ENCODE results near the gene ADSL. TPM values are rescaled to one million over a fixed set of nuclear protein-coding genes. Genes with fewer than 3 reads are reported as not detected.
"Not testable (repeated sequence)": the region's sequence is repeated elsewhere in the genome, so short reads cannot be mapped to it uniquely, and the experiment has no call there.

ADSL gene
- 55.3 TPM for total RNA-seq
- long read RNA-seq, full-length matches to known transcripts = 35 of 37 reads
- long read RNA-seq, partial matches to known transcripts = 0 of 37 reads
- long read RNA-seq, other reads (novel, unspliced or antisense) = 2 of 37 reads

DNA sequence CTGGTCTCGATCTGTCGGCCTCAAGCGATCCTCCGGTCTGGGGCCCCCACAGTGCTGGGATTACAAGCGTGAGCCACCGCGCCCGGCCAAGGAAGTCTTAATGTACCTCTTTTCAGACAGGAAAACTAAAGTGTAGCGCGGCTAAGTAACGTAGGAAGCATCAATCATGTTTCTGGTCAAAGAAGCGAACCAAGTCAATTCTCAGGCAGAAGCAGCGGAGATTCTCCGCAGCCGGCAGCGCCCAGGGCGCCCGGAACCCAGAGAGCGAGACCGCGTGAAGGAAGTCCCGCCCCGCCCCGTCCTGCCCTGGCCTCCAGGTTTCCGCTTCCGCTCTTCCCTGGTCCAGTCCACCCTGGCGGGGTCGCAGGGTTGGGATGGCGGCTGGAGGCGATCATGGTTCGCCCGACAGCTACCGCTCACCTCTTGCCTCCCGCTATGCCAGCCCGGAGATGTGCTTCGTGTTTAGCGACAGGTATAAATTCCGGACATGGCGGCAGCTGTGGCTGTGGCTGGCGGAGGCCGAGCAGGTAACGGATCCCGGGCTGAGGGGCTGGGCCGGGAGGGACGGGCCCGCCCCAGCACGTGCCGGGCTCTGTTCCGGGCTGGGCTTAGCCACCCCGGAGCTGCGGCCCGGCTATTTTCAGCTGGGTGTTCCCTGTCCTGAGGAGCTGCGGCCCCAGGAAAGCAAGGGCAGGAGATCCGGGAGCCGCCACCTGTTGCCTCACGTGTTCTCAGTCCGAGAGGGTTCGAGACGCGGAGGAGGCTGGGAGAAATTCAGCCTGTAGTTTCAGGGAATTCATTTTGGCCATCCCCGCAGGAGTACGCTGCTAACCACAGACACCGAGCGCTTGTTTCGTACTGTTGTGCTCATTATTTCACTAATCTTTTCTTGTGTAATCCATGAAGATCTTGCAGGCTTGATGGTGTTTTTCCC, at the start of gene ADSL:
Gene ADSL, plus strand, starts transcription at position 316 of the 934 bp plus-strand sequence. Its CDS starts 59 bp downstream, at position 375.
- ATAC-seq = peak; percentile 98
- peak; percentile 94 for DNase-seq (ENCODE audit: missing footprints)
- intact Hi-C loops (cut with DNase I) = loop anchor here (2.0 to 5.0 kb wide), 3 partner anchors 169 to 812 kb away; partner anchors contain the start of gene TNRC6B

DNA sequence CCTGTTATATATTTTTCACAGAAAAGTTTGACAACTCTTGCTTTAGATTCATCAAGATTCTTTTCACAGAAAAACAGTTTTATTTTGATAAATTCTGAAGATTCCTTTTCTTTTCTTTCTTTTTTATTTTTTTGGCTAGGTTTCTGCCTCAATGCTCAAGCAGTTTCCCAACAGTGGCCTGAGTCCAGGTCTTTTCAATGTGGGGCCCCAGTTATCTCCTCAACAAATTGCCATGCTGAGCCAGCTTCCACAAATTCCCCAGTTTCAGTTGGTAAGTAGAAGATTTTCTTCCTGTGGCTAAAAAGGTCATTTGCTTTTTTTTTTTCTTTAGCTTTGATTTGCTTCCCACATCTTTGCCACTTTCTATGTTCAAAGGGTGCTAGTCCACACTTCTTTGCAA, 46.0 kb upstream of the ADSL start:
- ATAC-seq = no peak
- intact Hi-C loops (cut with DNase I) = no loop called here

DNA sequence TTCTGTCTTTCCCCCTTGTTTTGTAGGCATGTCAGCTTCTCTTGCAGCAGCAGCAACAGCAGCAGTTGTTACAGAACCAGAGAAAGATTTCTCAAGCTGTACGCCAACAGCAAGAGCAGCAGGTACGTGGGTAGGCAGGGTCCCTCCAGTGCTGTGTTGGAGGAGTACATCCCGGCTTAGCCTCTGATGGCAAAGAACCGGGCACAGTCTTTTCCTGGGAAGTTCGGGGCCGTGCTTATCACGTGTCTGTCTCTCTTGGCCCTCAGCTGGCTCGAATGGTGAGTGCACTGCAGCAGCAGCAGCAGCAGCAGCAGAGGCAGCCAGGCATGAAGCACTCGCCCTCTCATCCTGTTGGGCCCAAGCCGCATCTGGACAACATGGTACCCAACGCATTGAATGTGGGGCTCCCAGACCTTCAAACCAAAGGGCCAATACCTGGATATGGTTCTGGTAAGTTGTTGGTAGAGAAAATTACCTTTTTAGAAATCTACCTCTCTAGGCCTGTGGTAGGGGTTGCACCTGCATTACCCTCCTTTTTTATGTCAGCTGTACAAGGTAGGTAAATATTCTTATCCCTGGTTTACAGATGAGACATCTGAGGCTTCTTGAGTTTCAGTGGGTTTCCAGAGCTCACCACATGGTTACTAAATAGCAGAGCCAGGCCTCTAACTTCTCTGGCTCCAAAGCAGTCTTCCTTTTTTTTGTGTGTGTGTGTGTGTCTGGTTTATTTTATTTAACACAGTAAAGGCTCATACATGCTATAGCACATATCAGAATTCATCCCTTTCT, 45.2 kb upstream of the ADSL start:
- intact Hi-C loops (cut with DNase I) = no loop called here
- ATAC-seq (no peak), DNase-seq (ENCODE audit: missing footprints) (no peak)

More for the DNA sequence above, 46.0 kb upstream of the ADSL start:
- no peak for DNase-seq (ENCODE audit: missing footprints)

DNA sequence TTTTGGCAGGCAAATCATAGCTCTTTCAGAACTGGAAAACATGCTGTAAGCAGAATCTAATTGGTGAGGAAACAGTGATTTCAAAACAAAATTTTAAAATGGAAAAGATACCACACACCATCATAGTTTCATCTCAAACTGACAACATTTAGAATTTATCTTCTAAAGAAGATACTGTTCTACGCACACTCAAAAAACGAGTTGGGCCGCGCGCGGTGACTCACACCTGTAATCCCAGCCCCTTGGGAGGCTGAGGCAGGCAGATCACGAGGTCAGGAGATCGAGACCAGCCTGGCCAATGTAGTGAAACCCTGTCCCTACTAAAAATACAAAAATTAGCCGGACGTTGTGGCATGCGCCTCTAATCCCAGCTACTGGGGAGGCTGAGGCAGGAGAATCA, 44.2 kb upstream of the ADSL start:
- ATAC-seq (no peak), DNase-seq (ENCODE audit: missing footprints) (no peak)
- intact Hi-C loops (cut with DNase I) = no loop called here

DNA sequence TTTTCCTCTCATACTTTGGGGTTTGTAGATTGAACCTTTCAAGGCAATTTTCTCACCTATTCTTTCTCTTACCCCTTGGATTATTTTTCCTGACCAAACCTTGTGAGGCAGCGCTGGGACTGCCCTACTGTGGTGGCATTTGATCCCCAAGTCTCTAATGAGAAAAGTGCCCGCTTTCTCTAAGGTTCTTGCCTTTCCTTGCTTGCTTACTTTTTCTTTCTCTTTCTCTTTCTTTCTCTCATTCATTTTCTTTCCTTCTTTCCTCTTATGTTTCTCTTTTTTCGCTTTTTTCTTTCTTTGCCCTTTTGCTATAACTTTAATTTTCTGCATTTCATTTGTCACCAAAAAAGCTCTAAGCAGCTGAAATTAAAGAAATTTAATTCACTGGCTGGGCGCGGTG, 40.7 kb upstream of the ADSL start:
- DNase-seq (ENCODE audit: missing footprints) = no peak
- no peak for ATAC-seq
- intact Hi-C loops (cut with DNase I) = no loop called here

DNA sequence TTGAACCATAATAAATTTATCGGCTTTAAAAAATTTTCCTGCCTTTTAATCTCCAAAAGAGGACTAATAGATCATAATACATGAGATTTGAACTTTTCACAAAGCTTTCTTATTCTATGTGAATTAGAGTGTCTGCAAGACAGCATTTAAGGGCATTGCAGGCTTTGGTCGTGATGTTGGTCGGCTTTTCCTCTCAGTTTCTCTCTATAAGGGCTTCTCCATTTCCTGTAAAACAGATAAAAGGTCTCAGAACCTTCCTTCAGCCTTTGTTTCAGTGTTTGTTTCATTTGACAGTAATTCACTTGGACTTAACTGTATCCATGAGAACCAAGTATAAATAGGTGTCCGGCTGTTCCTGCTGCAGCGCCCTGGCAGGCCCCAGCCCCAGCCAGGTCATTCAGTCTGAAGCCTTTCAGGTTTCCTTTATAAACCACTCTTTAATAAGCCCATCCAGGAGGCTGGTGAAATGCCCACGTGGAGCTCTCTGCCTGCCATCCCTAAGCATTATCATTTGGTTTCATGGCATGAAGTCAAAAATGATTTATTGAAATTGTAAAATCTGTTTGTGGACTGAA, 37.2 kb upstream of the ADSL start:
- intact Hi-C loops (cut with DNase I) = no loop called here
- ATAC-seq = no peak
- no peak for DNase-seq (ENCODE audit: missing footprints)

DNA sequence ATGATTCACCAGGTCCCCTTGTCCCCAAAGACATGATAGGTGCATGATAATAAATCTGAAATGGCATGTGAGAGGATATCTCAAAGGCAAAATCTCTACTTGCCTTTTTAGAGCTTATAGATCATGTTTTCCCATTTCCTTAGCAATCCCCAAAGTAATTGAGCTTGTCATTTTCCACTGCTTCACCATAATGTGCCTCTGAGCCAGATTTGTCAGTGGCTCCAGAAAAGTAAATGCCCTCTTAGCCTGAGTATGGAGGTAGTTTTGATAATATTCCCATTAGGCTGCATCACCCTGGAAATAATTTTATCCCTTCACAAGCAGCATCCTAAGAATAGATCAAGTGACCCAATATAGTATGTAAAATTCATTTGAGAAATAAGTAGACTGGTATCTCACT, 36.7 kb upstream of the ADSL start:
- intact Hi-C loops (cut with DNase I) = no loop called here
- ATAC-seq (no peak), DNase-seq (ENCODE audit: missing footprints) (no peak)

DNA sequence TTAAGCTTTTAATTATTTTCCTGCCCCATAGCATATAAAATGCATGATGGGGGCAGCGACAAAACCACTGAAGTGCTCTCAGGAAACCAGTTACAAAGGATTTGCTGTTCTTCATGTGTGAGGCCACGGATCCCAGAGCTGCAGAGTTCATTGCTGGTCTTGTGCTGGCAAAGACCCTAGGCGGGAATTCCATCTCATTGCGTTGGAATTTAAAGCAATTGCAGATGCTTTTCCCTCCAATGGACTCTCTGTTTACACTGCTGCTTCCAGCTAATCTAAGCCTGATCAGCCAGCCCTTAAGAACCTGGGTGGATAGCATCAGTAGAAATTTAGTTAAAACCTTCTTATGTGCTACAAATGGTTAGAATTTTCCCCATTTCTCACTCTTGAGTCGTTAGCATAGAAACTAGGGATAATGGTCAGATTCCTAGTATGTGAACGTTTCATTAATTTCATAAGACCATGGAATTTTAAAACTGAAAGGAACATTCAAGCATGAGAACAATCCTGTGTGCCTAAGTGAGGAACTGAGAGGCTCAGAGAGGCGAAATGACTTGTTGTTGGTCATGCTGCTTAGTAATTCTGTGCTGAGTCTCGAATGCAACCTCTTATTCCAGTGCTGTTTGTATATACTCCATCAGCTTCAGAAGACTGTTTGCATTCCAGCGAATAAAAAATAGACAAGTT, 36.1 kb upstream of the ADSL start:
- no peak for DNase-seq (ENCODE audit: missing footprints)
- ATAC-seq = no peak
- intact Hi-C loops (cut with DNase I) = no loop called here

DNA sequence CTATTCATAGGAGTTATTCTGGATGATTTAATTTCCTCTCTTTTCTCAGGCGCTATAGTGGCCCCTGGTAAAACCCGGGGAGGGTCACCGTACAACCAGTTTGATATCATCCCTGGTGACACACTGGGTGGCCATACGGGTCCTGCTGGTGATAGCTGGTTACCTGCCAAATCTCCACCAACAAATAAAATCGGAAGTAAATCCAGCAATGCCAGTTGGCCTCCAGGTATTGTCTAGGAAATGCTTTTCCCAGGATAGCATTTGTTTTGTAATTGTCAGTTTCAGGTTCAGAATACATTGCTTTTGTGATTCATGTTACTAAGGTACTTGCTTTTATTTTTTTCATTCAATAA, 35.6 kb upstream of the ADSL start:
- intact Hi-C loops (cut with DNase I) = no loop called here
- ATAC-seq = no peak
- DNase-seq (ENCODE audit: missing footprints) = no peak

DNA sequence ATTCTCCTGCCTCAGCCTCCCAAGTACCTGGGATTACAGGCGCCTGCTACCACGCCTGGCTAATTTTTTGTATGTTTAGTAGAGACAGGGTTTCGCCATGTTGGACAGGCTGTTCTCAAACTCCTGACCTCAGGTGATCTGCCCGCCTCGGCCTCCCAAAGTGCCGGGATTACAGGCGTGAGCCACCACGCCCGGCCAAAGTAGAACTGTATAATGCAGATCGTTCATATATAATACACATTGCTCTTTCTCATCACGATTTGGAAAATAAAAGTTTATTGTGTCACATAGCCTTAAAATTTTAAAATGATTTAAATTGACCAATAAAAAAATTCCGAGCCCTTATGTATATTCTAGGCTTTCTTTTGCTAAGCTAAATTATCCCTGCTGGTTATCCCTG, 34.7 kb upstream of the ADSL start:
- DNase-seq (ENCODE audit: missing footprints); intact Hi-C loops (cut with DNase I); ATAC-seq: not testable (repeated sequence)

DNA sequence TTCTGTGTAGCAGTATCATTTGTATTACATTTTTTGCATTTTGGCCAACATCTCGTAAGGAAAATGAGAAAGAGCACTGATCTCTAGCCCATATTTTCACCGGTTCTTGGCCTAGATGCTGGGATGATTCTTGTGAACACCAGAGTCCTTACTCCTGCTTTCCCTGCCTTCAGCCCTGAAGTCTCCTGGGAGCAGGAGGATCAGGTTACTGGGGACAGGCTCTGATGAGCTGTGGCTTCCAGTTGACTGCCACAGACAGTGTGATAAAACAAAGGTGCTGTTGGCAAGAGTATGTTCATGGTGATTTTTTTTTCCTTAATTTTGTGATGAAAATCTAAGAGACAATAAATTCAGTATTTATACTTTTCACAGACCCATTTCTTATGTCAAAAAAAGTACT, 34.2 kb upstream of the ADSL start:
- intact Hi-C loops (cut with DNase I) = no loop called here
- ATAC-seq (no peak), DNase-seq (ENCODE audit: missing footprints) (no peak)

DNA sequence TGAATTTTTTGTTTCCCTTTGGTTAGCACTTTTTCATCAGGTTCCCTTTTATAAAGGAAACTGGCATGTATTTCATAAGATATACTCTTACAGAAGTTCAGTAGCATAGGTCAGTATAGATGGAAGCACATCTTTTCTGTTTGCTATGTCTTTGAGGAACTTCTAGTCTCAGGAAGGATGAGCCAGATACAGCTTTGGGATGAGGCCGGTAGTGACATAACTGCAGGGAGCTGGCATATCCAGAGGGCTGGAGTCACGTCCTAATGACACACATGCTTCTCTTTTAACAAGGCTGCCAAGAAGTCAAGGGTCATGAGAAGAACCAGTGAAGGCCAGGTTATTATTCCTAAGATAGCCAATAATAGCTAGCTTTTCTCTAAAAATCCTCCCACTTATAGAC, 33.3 kb upstream of the ADSL start:
- ATAC-seq = no peak
- no peak for DNase-seq (ENCODE audit: missing footprints)
- intact Hi-C loops (cut with DNase I) = no loop called here

DNA sequence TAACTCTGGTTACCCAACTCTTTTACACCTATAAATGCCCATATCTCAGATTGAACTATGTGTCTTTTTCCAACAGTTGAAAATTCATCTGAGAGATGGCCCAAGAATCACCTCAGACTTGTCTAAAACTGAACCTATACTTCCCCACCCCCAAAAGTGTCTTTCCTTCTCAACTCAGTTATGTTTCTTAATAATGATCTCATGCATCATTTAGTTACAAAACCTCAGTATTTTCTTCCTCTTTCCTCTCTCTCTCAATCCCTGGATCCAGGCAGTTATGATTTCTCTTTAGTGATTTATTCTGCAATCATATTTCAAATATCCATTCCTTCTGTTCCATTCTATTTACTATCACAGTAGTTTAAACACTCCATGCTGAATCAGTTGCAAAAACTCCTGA, 32.3 kb upstream of the ADSL start:
- DNase-seq (ENCODE audit: missing footprints) (no peak), ATAC-seq (no peak)
- intact Hi-C loops (cut with DNase I) = no loop called here

DNA sequence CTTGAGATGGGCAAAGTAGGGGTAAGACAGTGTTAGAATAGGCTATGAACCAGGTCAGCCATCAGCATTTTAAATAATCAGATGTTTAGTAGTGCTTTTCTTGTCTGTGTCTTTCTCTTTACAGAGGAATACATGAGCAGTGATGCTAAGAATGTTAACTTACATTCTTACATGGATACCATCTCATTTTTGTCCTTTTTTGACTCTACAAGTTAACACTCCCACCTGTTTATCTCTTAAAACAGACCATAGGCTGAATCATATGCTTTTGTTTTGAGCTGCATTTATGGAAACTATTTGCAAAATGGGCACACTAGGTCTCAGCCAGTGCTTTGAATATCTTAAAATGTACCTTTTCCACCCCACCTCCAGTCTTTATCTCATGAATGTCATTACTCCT, 25.6 kb upstream of the ADSL start:
- DNase-seq (ENCODE audit: missing footprints) = no peak
- intact Hi-C loops (cut with DNase I) = no loop called here
- no peak for ATAC-seq

DNA sequence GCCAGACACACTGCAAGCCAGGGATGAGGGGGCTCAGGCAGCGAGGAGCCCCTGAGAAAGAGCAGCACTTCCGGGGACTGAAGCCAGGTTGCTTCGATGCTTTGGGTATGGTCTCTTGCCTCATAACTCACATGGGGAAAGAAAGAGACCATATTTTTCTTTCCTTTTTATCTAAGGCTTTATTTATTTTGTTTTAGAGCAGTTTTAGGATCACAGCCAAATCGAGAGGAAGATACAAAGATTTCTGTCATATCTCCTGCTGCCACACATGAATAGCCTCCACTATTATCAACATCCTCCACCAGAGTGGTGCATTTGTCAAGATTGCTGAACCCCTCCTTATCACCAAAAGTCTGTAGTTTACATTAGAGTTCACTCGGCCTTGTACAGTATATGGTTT, 24.3 kb upstream of the ADSL start:
- ATAC-seq = no peak
- intact Hi-C loops (cut with DNase I) = no loop called here
- no peak for DNase-seq (ENCODE audit: missing footprints)

DNA sequence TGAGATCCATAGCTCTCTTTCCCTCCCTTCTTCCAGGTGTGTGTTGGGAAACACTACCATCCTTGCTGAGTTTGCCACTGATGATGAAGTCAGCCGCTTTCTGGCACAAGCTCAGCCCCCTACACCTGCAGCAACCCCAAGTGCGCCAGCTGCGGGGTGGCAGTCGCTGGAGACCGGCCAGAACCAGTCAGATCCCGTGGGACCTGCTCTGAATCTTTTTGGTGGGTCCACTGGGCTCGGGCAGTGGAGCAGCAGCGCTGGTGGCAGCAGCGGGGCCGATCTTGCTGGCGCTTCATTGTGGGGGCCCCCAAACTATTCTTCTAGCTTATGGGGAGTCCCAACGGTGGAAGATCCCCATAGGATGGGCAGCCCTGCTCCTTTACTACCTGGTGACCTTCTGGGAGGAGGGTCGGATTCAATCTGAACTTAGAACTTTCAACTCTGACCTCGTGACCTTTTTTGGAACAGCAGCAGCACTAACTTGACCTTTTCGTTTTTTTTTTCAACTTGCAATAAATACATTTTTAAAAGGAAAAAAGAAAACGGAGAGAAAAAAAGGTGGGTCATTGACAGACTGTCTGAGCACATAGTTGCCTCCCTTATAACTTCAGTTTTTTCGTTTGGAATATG, 23.4 kb upstream of the ADSL start:
- intact Hi-C loops (cut with DNase I) = no loop called here
- ATAC-seq (no peak), DNase-seq (ENCODE audit: missing footprints) (no peak)

DNA sequence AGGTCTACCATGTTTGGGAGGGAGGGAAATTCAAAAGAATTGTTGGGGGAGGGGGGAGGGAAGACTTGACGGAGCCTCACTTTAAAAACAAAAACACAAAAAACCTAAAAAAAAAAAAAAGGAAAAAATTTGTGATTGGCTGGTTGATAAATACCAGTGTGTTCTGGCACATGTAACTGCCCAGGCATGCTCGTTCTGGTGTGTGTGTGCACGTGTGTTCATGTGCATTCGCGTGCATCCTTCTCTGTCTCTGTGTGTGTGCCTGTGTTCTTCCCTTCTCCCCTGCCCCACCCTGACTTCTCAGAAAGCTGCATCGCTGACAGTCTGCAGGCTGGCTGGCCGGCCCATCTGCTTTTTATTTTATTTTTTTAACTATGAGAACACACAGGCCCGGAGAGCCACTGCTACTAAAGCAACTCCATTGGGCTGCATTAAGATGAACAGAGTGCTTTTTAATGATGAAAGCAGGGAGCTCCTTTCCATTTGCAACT, 22.6 kb upstream of the ADSL start:
- DNase-seq (ENCODE audit: missing footprints) (no peak), ATAC-seq (no peak)
- intact Hi-C loops (cut with DNase I) = no loop called here
